ENCODE measurements around the gene RASL11B. TPM values are rescaled to one million over a fixed set of nuclear protein-coding genes. Genes with fewer than 3 reads are reported as not detected.

The RASL11B gene
- total and polyA plus RNA-seq, 10 of the 15 experiments (the other 5 are each of a cell fraction or from before 2014, with no cell fraction given): 0.06 to 0.45 (median 0.08) TPM; not detected in 5

- Histone ChIP-seq H3K9ac (ENCODE audit: control insufficient read depth, insufficient read depth, low read length) (no peak overlapping the region), H3K4me3 (no peak overlapping the region), H4K20me1 (ENCODE audit: control insufficient read depth, insufficient read depth) (no peaks in the 10 kb centered on the region), H3K27me3 (replicated peaks in 1 of 2; ENCODE audit: control insufficient read depth in 2 of 2, insufficient read depth in 2 of 2, low read length in 1 of 2) (no peaks in the 10 kb centered on the region), H2AFZ (ENCODE audit: control insufficient read depth, low read depth, low read length) (no peak overlapping the region), H3K4me1 (ENCODE audit: control insufficient read depth, insufficient read depth, low read length) (no peaks in the 10 kb centered on the region), H3K79me2 (ENCODE audit: control insufficient read depth, insufficient read depth, low read length) (no peaks in the 10 kb centered on the region), H3K9me3 (replicated peaks; ENCODE audit: control insufficient read depth, insufficient read depth, low read length) (no peaks in the 10 kb centered on the region), H3K36me3 (ENCODE audit: control insufficient read depth in 2 of 2, insufficient read depth in 2 of 2, low read length in 1 of 2) (no peaks in the 10 kb centered on the region), H3K27ac (ENCODE audit: control insufficient read depth, insufficient read depth) (no peak overlapping the region), H3K4me2 (ENCODE audit: control insufficient read depth, insufficient read depth) (no peak overlapping the region)
- DNase-seq (ENCODE audit: low read depth, low spot score) (no peak), ATAC-seq (no peak), FAIRE-seq (no peak)
- CTCF ChIA-PET: no interaction called here
- POLR2A ChIA-PET: no interaction called here
- in situ Hi-C loops (cut with MboI) (no loop called here), intact Hi-C loops (cut with micrococcal nuclease; ENCODE audit: unreplicated experiment) (no loop called here)
- RAD21 ChIA-PET (ENCODE audit: unreplicated experiment): no interaction called here
- WGBS (ENCODE audit: insufficient coverage, insufficient replicate concordance, low lambda C conversion rate, missing lambda C conversion rate): 78% methylated on average over 1 of the region's 1 CpG
- SMC1A ChIA-PET (ENCODE audit: uncharacterized antibody, unreplicated experiment): no interaction called here
- no TSS peak for BruUV-seq (replicated peaks)
- TF ChIP-seq ZNF687 (IDR thresholded peaks at IDR 0.05) (no peak), CBFB (IDR thresholded peaks at IDR 0.05; ENCODE audit: low read depth) (no peak), SUPT20H (IDR thresholded peaks at IDR 0.05; ENCODE audit: borderline replicate concordance, control insufficient read depth, low read depth, low read length) (no peak), YBX1 (IDR thresholded peaks at IDR 0.05) (no peak), FOXK2 (IDR thresholded peaks at IDR 0.05) (no peak), TBL1XR1 (IDR thresholded peaks at IDR 0.05; ENCODE audit: low read depth, low read length) (no peak), SRF (IDR thresholded peaks at IDR 0.05; ENCODE audit: low read depth in 2 of 2, low read length in 2 of 2) (no peak), STAT3 (IDR thresholded peaks at IDR 0.05; ENCODE audit: low read depth, low read length) (no peak), CHD1 (IDR thresholded peaks at IDR 0.05; ENCODE audit: low read depth, low read length) (no peak), CBX3 (IDR thresholded peaks at IDR 0.05; ENCODE audit: borderline replicate concordance, low read depth) (no peak), BRCA1 (IDR thresholded peaks at IDR 0.05; ENCODE audit: low read depth, low read length) (no peak), CBX5 (IDR thresholded peaks at IDR 0.05; ENCODE audit: low read depth) (no peak), POLR2A (IDR thresholded peaks at IDR 0.05; ENCODE audit: low read depth, low read length) (no peak)
- TF ChIP-seq, protein P1, sequence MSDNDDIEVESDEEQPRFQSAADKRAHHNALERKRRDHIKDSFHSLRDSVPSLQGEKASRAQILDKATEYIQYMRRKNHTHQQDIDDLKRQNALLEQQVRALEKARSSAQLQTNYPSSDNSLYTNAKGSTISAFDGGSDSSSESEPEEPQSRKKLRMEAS (IDR thresholded peaks at IDR 0.05; ENCODE audit: low read depth, low read length): no peak
- TF ChIP-seq, protein P2, sequence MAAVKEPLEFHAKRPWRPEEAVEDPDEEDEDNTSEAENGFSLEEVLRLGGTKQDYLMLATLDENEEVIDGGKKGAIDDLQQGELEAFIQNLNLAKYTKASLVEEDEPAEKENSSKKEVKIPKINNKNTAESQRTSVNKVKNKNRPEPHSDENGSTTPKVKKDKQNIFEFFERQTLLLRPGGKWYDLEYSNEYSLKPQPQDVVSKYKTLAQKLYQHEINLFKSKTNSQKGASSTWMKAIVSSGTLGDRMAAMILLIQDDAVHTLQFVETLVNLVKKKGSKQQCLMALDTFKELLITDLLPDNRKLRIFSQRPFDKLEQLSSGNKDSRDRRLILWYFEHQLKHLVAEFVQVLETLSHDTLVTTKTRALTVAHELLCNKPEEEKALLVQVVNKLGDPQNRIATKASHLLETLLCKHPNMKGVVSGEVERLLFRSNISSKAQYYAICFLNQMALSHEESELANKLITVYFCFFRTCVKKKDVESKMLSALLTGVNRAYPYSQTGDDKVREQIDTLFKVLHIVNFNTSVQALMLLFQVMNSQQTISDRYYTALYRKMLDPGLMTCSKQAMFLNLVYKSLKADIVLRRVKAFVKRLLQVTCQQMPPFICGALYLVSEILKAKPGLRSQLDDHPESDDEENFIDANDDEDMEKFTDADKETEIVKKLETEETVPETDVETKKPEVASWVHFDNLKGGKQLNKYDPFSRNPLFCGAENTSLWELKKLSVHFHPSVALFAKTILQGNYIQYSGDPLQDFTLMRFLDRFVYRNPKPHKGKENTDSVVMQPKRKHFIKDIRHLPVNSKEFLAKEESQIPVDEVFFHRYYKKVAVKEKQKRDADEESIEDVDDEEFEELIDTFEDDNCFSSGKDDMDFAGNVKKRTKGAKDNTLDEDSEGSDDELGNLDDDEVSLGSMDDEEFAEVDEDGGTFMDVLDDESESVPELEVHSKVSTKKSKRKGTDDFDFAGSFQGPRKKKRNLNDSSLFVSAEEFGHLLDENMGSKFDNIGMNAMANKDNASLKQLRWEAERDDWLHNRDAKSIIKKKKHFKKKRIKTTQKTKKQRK (IDR thresholded peaks at IDR 0.05; ENCODE audit: low read depth, low read length): no peak
- TF ChIP-seq, protein P3, sequence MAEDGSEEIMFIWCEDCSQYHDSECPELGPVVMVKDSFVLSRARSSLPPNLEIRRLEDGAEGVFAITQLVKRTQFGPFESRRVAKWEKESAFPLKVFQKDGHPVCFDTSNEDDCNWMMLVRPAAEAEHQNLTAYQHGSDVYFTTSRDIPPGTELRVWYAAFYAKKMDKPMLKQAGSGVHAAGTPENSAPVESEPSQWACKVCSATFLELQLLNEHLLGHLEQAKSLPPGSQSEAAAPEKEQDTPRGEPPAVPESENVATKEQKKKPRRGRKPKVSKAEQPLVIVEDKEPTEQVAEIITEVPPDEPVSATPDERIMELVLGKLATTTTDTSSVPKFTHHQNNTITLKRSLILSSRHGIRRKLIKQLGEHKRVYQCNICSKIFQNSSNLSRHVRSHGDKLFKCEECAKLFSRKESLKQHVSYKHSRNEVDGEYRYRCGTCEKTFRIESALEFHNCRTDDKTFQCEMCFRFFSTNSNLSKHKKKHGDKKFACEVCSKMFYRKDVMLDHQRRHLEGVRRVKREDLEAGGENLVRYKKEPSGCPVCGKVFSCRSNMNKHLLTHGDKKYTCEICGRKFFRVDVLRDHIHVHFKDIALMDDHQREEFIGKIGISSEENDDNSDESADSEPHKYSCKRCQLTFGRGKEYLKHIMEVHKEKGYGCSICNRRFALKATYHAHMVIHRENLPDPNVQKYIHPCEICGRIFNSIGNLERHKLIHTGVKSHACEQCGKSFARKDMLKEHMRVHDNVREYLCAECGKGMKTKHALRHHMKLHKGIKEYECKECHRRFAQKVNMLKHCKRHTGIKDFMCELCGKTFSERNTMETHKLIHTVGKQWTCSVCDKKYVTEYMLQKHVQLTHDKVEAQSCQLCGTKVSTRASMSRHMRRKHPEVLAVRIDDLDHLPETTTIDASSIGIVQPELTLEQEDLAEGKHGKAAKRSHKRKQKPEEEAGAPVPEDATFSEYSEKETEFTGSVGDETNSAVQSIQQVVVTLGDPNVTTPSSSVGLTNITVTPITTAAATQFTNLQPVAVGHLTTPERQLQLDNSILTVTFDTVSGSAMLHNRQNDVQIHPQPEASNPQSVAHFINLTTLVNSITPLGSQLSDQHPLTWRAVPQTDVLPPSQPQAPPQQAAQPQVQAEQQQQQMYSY (CRISPR knock-in tag; IDR thresholded peaks at IDR 0.05): no peak
Measured at GRCh38 chr4:52869656-52870055, 7.5 kb downstream of the RASL11B start.
